HG03575 (cell line): ENCODE measurements around the gene HIP1R.

Experiments
- ATAC-seq: cut with Tn5 transposase; IDR thresholded peaks from one replicate; pipeline ENCODE4 v1.9.1; 2021; ENCODE audit not compliant: unreplicated experiment, insufficient number of reproducible peaks, low FRiP score; ENCODE audit errors: extremely low read depth

HIP1R gene

GRCh38 chr12:122830517-122831214, 4.6 kb upstream of the HIP1R start:
- ATAC-seq, result no peak

- no peak for ATAC-seq
These were observed 945 bp upstream of the HIP1R start for GRCh38 chr12:122834104-122834920.

- ATAC-seq, result no peak
These were observed 431 bp downstream of the HIP1R start for GRCh38 chr12:122835750-122836026.

GRCh38 chr12:122836027-122836921, 1.0 kb downstream of the HIP1R start:
- no peak for ATAC-seq

- ATAC-seq, result no peak
These were observed 2.3 kb downstream of the HIP1R start for GRCh38 chr12:122837306-122838265.

- no peak for ATAC-seq
These were observed 3.6 kb downstream of the HIP1R start for GRCh38 chr12:122838841-122839240.

- no peak for ATAC-seq
These were observed 4.8 kb downstream of the HIP1R start for GRCh38 chr12:122839907-122840554.

GRCh38 chr12:122840580-122841513, 5.6 kb downstream of the HIP1R start:
- no peak for ATAC-seq

GRCh38 chr12:122841544-122842321, 6.5 kb downstream of the HIP1R start:
- ATAC-seq, result no peak

- no peak for ATAC-seq
These were observed 7.5 kb downstream of the HIP1R start for GRCh38 chr12:122842505-122843405.

- no peak for ATAC-seq
These were observed 8.2 kb downstream of the HIP1R start for GRCh38 chr12:122843455-122843854.

- no peak for ATAC-seq
These were observed 9.2 kb downstream of the HIP1R start for GRCh38 chr12:122844366-122844971.

GRCh38 chr12:122845041-122845864, 10.0 kb downstream of the HIP1R start:
- no peak for ATAC-seq

- no peak for ATAC-seq
These were observed 10.8 kb downstream of the HIP1R start for GRCh38 chr12:122845865-122846621.
